ENCODE results near the gene MTIF2. TPM values are rescaled to one million over a fixed set of nuclear protein-coding genes. Genes with fewer than 3 reads are reported as not detected.

Gene MTIF2
- total RNA-seq, 1 experiment from 2014 or later, result 34.1 TPM

GRCh38 chr2:55204536-55204935 lies 64.5 kb downstream of the MTIF2 start:
- Histone ChIP-seq H3K9me3 (ENCODE audit: control insufficient read depth, insufficient read depth, low read depth, low read length) (no peaks in the 10 kb centered on the region), H3K4me1 (ENCODE audit: control insufficient read depth, insufficient read depth, low read length) (no peaks in the 10 kb centered on the region), H3K27ac (ENCODE audit: low read length) (no peak overlapping the region), H3K27me3 (ENCODE audit: control insufficient read depth, insufficient read depth, low read length) (no peaks in the 10 kb centered on the region), H3K36me3 (ENCODE audit: control insufficient read depth, insufficient read depth, low read length) (no peaks in the 10 kb centered on the region), H3K4me3 (ENCODE audit: low read depth in 2 of 2, low read length in 2 of 2) (no peak overlapping the region)
- DNase-seq (ENCODE audit: low read depth, low spot score) (no peak), ATAC-seq (no peak)
- POLR2A ChIA-PET, result no interaction called here
- CTCF ChIA-PET, result no interaction called here
- BruUV-seq (replicated peaks), result no TSS peak
- intact Hi-C loops (cut with micrococcal nuclease; ENCODE audit: unreplicated experiment) (no loop called here), in situ Hi-C loops (cut with HindIII; ENCODE audit: low pct_unique_long_range_greater_than_20kb, low sequenced_read_pairs) (no loop called here)
- TF ChIP-seq REST (IDR thresholded peaks at IDR 0.05; ENCODE audit: insufficient read depth in 1 of 2, low read depth in 2 of 2, low read length in 1 of 2) (no peak), CTCF (IDR thresholded peaks at IDR 0.05) (no peak), TCF7L2 (IDR thresholded peaks at IDR 0.05; ENCODE audit: low read depth, low read length) (no peak), SIN3A (IDR thresholded peaks at IDR 0.05; ENCODE audit: borderline replicate concordance, insufficient read depth, low read depth, low read length) (no peak), POLR2AphosphoS5 (IDR thresholded peaks at IDR 0.05; ENCODE audit: low read depth, low read length) (no peak)

GRCh38 chr2:55200416-55200815 lies 68.6 kb downstream of the MTIF2 start:
- TF ChIP-seq CTCF (IDR thresholded peaks at IDR 0.05) (no peak), TCF7L2 (IDR thresholded peaks at IDR 0.05; ENCODE audit: low read depth, low read length) (no peak), SIN3A (IDR thresholded peaks at IDR 0.05; ENCODE audit: borderline replicate concordance, insufficient read depth, low read depth, low read length) (no peak), REST (IDR thresholded peaks at IDR 0.05; ENCODE audit: insufficient read depth in 1 of 2, low read depth in 2 of 2, low read length in 1 of 2) (peak in 1 of 2 experiments; percentile 69; a peak in 2 of 4 replicates), POLR2AphosphoS5 (IDR thresholded peaks at IDR 0.05; ENCODE audit: low read depth, low read length) (no peak)
- intact Hi-C loops (cut with micrococcal nuclease; ENCODE audit: unreplicated experiment) (no loop called here), in situ Hi-C loops (cut with HindIII; ENCODE audit: low pct_unique_long_range_greater_than_20kb, low sequenced_read_pairs) (no loop called here)
- ChIA-PET POLR2A (no interaction called here), CTCF (interaction anchor here (0.7 kb wide), 1 partner anchor 978 kb away, joined by 3 read pairs; no protein-coding TSS in a partner anchor)
- no TSS peak for BruUV-seq (replicated peaks)
- H3K27me3 ChIP-seq (ENCODE audit: control insufficient read depth, insufficient read depth, low read length), result no peaks in the 10 kb centered on the region
- H3K36me3 ChIP-seq (ENCODE audit: control insufficient read depth, insufficient read depth, low read length), result no peaks in the 10 kb centered on the region
- ATAC-seq (no peak), DNase-seq (ENCODE audit: low read depth, low spot score) (no peak)
- H3K4me3 ChIP-seq (ENCODE audit: low read depth in 2 of 2, low read length in 2 of 2), result no peak overlapping the region
- H3K27ac ChIP-seq (ENCODE audit: low read length), result no peak overlapping the region
- H3K9me3 ChIP-seq (ENCODE audit: control insufficient read depth, insufficient read depth, low read depth, low read length), result no peaks in the 10 kb centered on the region
- no peaks in the 10 kb centered on the region for H3K4me1 ChIP-seq (ENCODE audit: control insufficient read depth, insufficient read depth, low read length)
